Gastrocnemius medialis (tissue), 4 donors: ENCODE results near the gene MPPED2.

Experiments
- POLR2A ChIP-seq, 2 donors: fragments of 450-650 bp; IDR thresholded peaks; one replicate each; pipeline ENCODE4 v1.6.1; 2017; ENCODE audit warnings: antibody characterized with exemption in 2 of 2, mild to moderate bottlenecking in 2 of 2, moderate library complexity in 2 of 2
- TF ChIP-seq, protein P1 (sequence below), 5 experiments: fragments of 450-650 bp in 3 of 5; fragments of 200-600 bp in 2 of 5; sonication (generic) in 2 of 5; IDR thresholded peaks in 4 of 5; conservative IDR thresholded peaks in 1 of 5; 1 replicate in 4 of 5; 2 replicates in 1 of 5; pipeline ENCODE4 v1.5.1; 2016 to 2019; ENCODE audit warnings: antibody characterized with exemption in 5 of 5, mild to moderate bottlenecking in 3 of 5, moderate library complexity in 3 of 5

GRCh38 chr11:30535818-30536217 is 50.3 kb downstream of the MPPED2 start:
- TF ChIP-seq, protein P1, sequence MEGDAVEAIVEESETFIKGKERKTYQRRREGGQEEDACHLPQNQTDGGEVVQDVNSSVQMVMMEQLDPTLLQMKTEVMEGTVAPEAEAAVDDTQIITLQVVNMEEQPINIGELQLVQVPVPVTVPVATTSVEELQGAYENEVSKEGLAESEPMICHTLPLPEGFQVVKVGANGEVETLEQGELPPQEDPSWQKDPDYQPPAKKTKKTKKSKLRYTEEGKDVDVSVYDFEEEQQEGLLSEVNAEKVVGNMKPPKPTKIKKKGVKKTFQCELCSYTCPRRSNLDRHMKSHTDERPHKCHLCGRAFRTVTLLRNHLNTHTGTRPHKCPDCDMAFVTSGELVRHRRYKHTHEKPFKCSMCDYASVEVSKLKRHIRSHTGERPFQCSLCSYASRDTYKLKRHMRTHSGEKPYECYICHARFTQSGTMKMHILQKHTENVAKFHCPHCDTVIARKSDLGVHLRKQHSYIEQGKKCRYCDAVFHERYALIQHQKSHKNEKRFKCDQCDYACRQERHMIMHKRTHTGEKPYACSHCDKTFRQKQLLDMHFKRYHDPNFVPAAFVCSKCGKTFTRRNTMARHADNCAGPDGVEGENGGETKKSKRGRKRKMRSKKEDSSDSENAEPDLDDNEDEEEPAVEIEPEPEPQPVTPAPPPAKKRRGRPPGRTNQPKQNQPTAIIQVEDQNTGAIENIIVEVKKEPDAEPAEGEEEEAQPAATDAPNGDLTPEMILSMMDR (IDR thresholded peaks at IDR 0.05 in 4 of 5, conservative IDR thresholded peaks at IDR 0.05 in 1 of 5): no peak
- TF ChIP-seq POLR2A (IDR thresholded peaks at IDR 0.05): no peak
